ENCODE measurements around the gene ADGRL3. TPM values are rescaled to one million over a fixed set of nuclear protein-coding genes. Genes with fewer than 3 reads are reported as not detected.

Gene ADGRL3
- polyA plus RNA-seq, 1 donor from 2014 or later = not detected

GRCh38 chr4:61223385-61223784 is 23.3 kb downstream of the ADGRL3 start:
- no peaks in the 10 kb centered on the region for H3K4me1 Mint-ChIP-seq
- H3K9me3 Mint-ChIP-seq = peaks cover 0 to 9% (median 2%) of the 10 kb centered on the region in 3 donors
- no peak overlapping the region for H3K4me3 Mint-ChIP-seq
- H3K27ac Mint-ChIP-seq = no peak overlapping the region
- H3K36me3 Mint-ChIP-seq = no peaks in the 10 kb centered on the region
- H3K27me3 Mint-ChIP-seq = no peaks in the 10 kb centered on the region

GRCh38 chr4:61224573-61224972 is 24.4 kb downstream of the ADGRL3 start:
- Mint-ChIP-seq H3K4me3 (no peak overlapping the region), H3K27ac (no peak overlapping the region), H3K4me1 (no peaks in the 10 kb centered on the region), H3K9me3 (peaks cover 0 to 4% (median 2%) of the 10 kb centered on the region in 3 donors), H3K36me3 (no peaks in the 10 kb centered on the region), H3K27me3 (no peaks in the 10 kb centered on the region)

- no peaks in the 10 kb centered on the region for H3K27me3 Mint-ChIP-seq
- H3K9me3 Mint-ChIP-seq = peaks cover 0 to 4% (median 2%) of the 10 kb centered on the region in 3 donors
- no peak overlapping the region for H3K27ac Mint-ChIP-seq
- no peaks in the 10 kb centered on the region for H3K36me3 Mint-ChIP-seq
- no peak overlapping the region for H3K4me3 Mint-ChIP-seq
- no peaks in the 10 kb centered on the region for H3K4me1 Mint-ChIP-seq
Observed at GRCh38 chr4:61225656-61226055, 25.5 kb downstream of the ADGRL3 start.

- Mint-ChIP-seq H3K27ac (no peak overlapping the region), H3K27me3 (no peaks in the 10 kb centered on the region), H3K36me3 (no peaks in the 10 kb centered on the region), H3K4me1 (no peaks in the 10 kb centered on the region), H3K9me3 (peaks cover 2 to 10% (median 3%) of the 10 kb centered on the region in 3 donors), H3K4me3 (no peak overlapping the region)
Observed at GRCh38 chr4:61231421-61231820, 31.3 kb downstream of the ADGRL3 start.

GRCh38 chr4:61239250-61239649 is 39.1 kb downstream of the ADGRL3 start:
- Mint-ChIP-seq H3K27me3 (no peaks in the 10 kb centered on the region), H3K4me1 (no peaks in the 10 kb centered on the region), H3K4me3 (no peak overlapping the region), H3K36me3 (peaks cover 2% of the 10 kb centered on the region), H3K9me3 (peaks cover 0 to 6% (median 2%) of the 10 kb centered on the region in 3 donors), H3K27ac (no peak overlapping the region)

- Mint-ChIP-seq H3K4me3 (no peak overlapping the region), H3K9me3 (peaks cover 0 to 2% (median 0%) of the 10 kb centered on the region in 3 donors), H3K27ac (no peak overlapping the region), H3K4me1 (no peaks in the 10 kb centered on the region), H3K27me3 (no peaks in the 10 kb centered on the region), H3K36me3 (peaks cover 2% of the 10 kb centered on the region)
Observed at GRCh38 chr4:61243962-61244361, 43.8 kb downstream of the ADGRL3 start.

- Mint-ChIP-seq H3K4me3 (no peak overlapping the region), H3K27ac (no peak overlapping the region), H3K9me3 (peaks cover 0 to 5% (median 2%) of the 10 kb centered on the region in 3 donors), H3K36me3 (no peaks in the 10 kb centered on the region), H3K27me3 (no peaks in the 10 kb centered on the region), H3K4me1 (no peaks in the 10 kb centered on the region)
Observed at GRCh38 chr4:61245069-61245714, 45.1 kb downstream of the ADGRL3 start.

- Mint-ChIP-seq H3K36me3 (no peaks in the 10 kb centered on the region), H3K4me1 (no peaks in the 10 kb centered on the region), H3K4me3 (no peak overlapping the region), H3K27ac (no peak overlapping the region), H3K27me3 (no peaks in the 10 kb centered on the region), H3K9me3 (peaks cover 0 to 5% (median 0%) of the 10 kb centered on the region in 3 donors)
Observed at GRCh38 chr4:61246034-61246433, 45.9 kb downstream of the ADGRL3 start.

- Mint-ChIP-seq H3K4me3 (no peak overlapping the region), H3K9me3 (peaks cover 0 to 5% (median 0%) of the 10 kb centered on the region in 3 donors), H3K27ac (no peak overlapping the region), H3K27me3 (no peaks in the 10 kb centered on the region), H3K4me1 (no peaks in the 10 kb centered on the region), H3K36me3 (no peaks in the 10 kb centered on the region)
Observed at GRCh38 chr4:61248705-61249104, 48.6 kb downstream of the ADGRL3 start.

GRCh38 chr4:61251129-61251528 is 51.0 kb downstream of the ADGRL3 start:
- Mint-ChIP-seq H3K4me3 (no peak overlapping the region), H3K27me3 (no peaks in the 10 kb centered on the region), H3K9me3 (peaks cover 0 to 8% (median 0%) of the 10 kb centered on the region in 3 donors), H3K27ac (no peak overlapping the region), H3K36me3 (no peaks in the 10 kb centered on the region), H3K4me1 (no peaks in the 10 kb centered on the region)

GRCh38 chr4:61254406-61254805 is 54.3 kb downstream of the ADGRL3 start:
- Mint-ChIP-seq H3K36me3 (no peaks in the 10 kb centered on the region), H3K9me3 (peaks cover 0 to 10% (median 0%) of the 10 kb centered on the region in 3 donors), H3K27me3 (no peaks in the 10 kb centered on the region), H3K4me1 (no peaks in the 10 kb centered on the region), H3K4me3 (no peak overlapping the region), H3K27ac (no peak overlapping the region)

- no peaks in the 10 kb centered on the region for H3K36me3 Mint-ChIP-seq
- H3K27ac Mint-ChIP-seq = no peak overlapping the region
- H3K4me3 Mint-ChIP-seq = no peak overlapping the region
- no peaks in the 10 kb centered on the region for H3K4me1 Mint-ChIP-seq
- H3K27me3 Mint-ChIP-seq = no peaks in the 10 kb centered on the region
- H3K9me3 Mint-ChIP-seq = peaks cover 0 to 7% (median 2%) of the 10 kb centered on the region in 3 donors
Observed at GRCh38 chr4:61273233-61273632, 73.1 kb downstream of the ADGRL3 start.

GRCh38 chr4:61274286-61274685 is 74.2 kb downstream of the ADGRL3 start:
- H3K4me3 Mint-ChIP-seq = no peak overlapping the region
- H3K36me3 Mint-ChIP-seq = no peaks in the 10 kb centered on the region
- H3K4me1 Mint-ChIP-seq = no peaks in the 10 kb centered on the region
- no peaks in the 10 kb centered on the region for H3K27me3 Mint-ChIP-seq
- peaks cover 0 to 11% (median 2%) of the 10 kb centered on the region in 3 donors for H3K9me3 Mint-ChIP-seq
- no peak overlapping the region for H3K27ac Mint-ChIP-seq

- Mint-ChIP-seq H3K27me3 (no peaks in the 10 kb centered on the region), H3K9me3 (peaks cover 0 to 14% (median 2%) of the 10 kb centered on the region in 3 donors), H3K4me3 (no peak overlapping the region), H3K27ac (no peak overlapping the region), H3K36me3 (no peaks in the 10 kb centered on the region), H3K4me1 (no peaks in the 10 kb centered on the region)
Observed at GRCh38 chr4:61275241-61275640, 75.1 kb downstream of the ADGRL3 start.

- Mint-ChIP-seq H3K36me3 (no peaks in the 10 kb centered on the region), H3K9me3 (peaks cover 0 to 13% (median under 1%) of the 10 kb centered on the region in 3 donors), H3K27me3 (no peaks in the 10 kb centered on the region), H3K27ac (no peak overlapping the region), H3K4me3 (no peak overlapping the region), H3K4me1 (no peaks in the 10 kb centered on the region)
Observed at GRCh38 chr4:61276029-61276428, 75.9 kb downstream of the ADGRL3 start.
